GM12878 (cell line): ENCODE results near the gene NECAB3. TPM values are rescaled to one million over a fixed set of nuclear protein-coding genes. Genes with fewer than 3 reads are reported as not detected.

Source experiments
- ATAC-seq: fragments of 200-7000 bp; cut with Tn5 transposase; 3 replicates; pipeline ENCODE4 v1.9.1; 2020; ENCODE audit warnings: mild to moderate bottlenecking, moderate library complexity
- Bru-seq: library from RNA; stranded (reverse); fragments of 400-500 nt; gene quantifications from one replicate; lab custom pipeline; 2021; lab: Mats Ljungman, UMichigan
- BruChase-seq, 2 experiments: library from RNA; stranded (reverse); fragments of 400-500 nt; gene quantifications; one replicate each; lab custom pipeline; 2021; lab: Mats Ljungman, UMichigan
- BruUV-seq: library from RNA; stranded (reverse); fragments of 400-500 nt; replicated peaks from 2 replicates; lab custom pipeline; 2021; lab: Mats Ljungman, UMichigan
- CTCF ChIA-PET: fragments of 300-600 bp; sonication (Branson Sonifier 250); formaldehyde crosslinking; extraction: SDS; loops from one replicate; lab custom pipeline; 2021; ENCODE audit warnings: inconsistent platforms; lab: Yijun Ruan, JAX
- POLR2A ChIA-PET: fragments of 350-600 bp; formaldehyde crosslinking; extraction: SDS; loops from one replicate; lab custom pipeline; 2021; ENCODE audit warnings: inconsistent platforms; lab: Charles Lee
- RAD21 ChIA-PET: fragments of 300-600 bp; sonication (Branson Sonifier 250); formaldehyde crosslinking; loops from one replicate; lab custom pipeline; 2023; ENCODE audit warnings: antibody characterized with exemption; ENCODE audit not compliant: unreplicated experiment; lab: Charles Lee
- SMC1A ChIA-PET: fragments of 300-600 bp; sonication (Branson Sonifier 250); formaldehyde crosslinking; loops from one replicate; lab custom pipeline; 2023; ENCODE audit not compliant: unreplicated experiment, uncharacterized antibody; lab: Charles Lee
- DNase-seq: peaks from one replicate; pipeline ENCODE4 v3.0.0-alpha.2; 2011; ENCODE audit warnings: low read depth, low spot score
- FAIRE-seq: peaks from 3 replicates; lab custom pipeline; 2011; peaks lifted over from hg19 to GRCh38; lab: Jason Lieb, UNC
- H2AFZ ChIP-seq: 2 replicates; pipeline ENCODE4 v1.6.0; 2011; ENCODE audit warnings: low read depth, low read length, control low read depth; ENCODE audit not compliant: control insufficient read depth
- H3K27ac ChIP-seq: 2 replicates; pipeline ENCODE4 v1.5.1; 2011; ENCODE audit warnings: control low read depth; ENCODE audit not compliant: control insufficient read depth, insufficient read depth
- H3K27me3 ChIP-seq, 2 experiments: replicated peaks in 1 of 2; 2 replicates each; pipeline versions ENCODE4 v1.6.0 to v1.6.1; 2011; ENCODE audit warnings: low read length in 1 of 2; ENCODE audit not compliant: control insufficient read depth in 2 of 2, insufficient read depth in 2 of 2
- H3K36me3 ChIP-seq, 2 experiments: 2 replicates each; pipeline ENCODE4 v1.5.1; 2011; ENCODE audit warnings: low read length in 1 of 2; ENCODE audit not compliant: control insufficient read depth in 2 of 2, insufficient read depth in 2 of 2
- H3K4me1 ChIP-seq: 2 replicates; pipeline ENCODE4 v1.6.1; 2011; ENCODE audit warnings: mild to moderate bottlenecking, low read length, moderate library complexity, mixed read lengths; ENCODE audit not compliant: control insufficient read depth, insufficient read depth
- H3K4me2 ChIP-seq: 2 replicates; pipeline ENCODE4 v1.6.0; 2011; ENCODE audit warnings: control low read depth; ENCODE audit not compliant: control insufficient read depth, insufficient read depth
- H3K4me3 ChIP-seq: fragments of 200-600 bp; sonication (generic); 2 replicates; pipeline ENCODE4 v1.5.1; 2016
- H3K79me2 ChIP-seq: 2 replicates; pipeline ENCODE4 v1.6.0; 2011; ENCODE audit warnings: low read length; ENCODE audit not compliant: control insufficient read depth, insufficient read depth
- H3K9ac ChIP-seq: 2 replicates; pipeline ENCODE4 v1.8.0; 2011; ENCODE audit warnings: low read length, control low read depth, mixed read lengths; ENCODE audit not compliant: control insufficient read depth, insufficient read depth
- H3K9me3 ChIP-seq: replicated peaks from 3 replicates; pipeline ENCODE4 v1.5.1; 2011; ENCODE audit warnings: mild to moderate bottlenecking, low read length; ENCODE audit not compliant: control insufficient read depth, insufficient read depth
- H4K20me1 ChIP-seq: 2 replicates; pipeline ENCODE4 v1.6.0; 2011; ENCODE audit not compliant: control insufficient read depth, insufficient read depth
- IKZF1 ChIP-seq: fragments of 450-650 bp; conservative IDR thresholded peaks from 2 replicates; pipeline ENCODE4 v1.6.1; 2017; ENCODE audit warnings: antibody characterized with exemption, mild to moderate bottlenecking
- RUNX3 ChIP-seq: IDR thresholded peaks from 2 replicates; pipeline ENCODE4 v1.6.1; 2012; ENCODE audit warnings: low read length, inconsistent platforms
- ZNF217 ChIP-seq: fragments of 450-650 bp; IDR thresholded peaks from 2 replicates; pipeline ENCODE4 v1.6.1; 2017; ENCODE audit warnings: antibody characterized with exemption, mild to moderate bottlenecking
- WGBS: methylation state at CpG from one replicate; pipeline ENCODE4 v1.1.6; 2016; ENCODE audit warnings: low lambda C conversion rate; ENCODE audit not compliant: insufficient replicate concordance, insufficient coverage; ENCODE audit errors: missing lambda C conversion rate; 5-methylcytosine and 5-hydroxymethylcytosine counted together
- in situ Hi-C: fragments of 300-500 bp; cut with MboI; formaldehyde crosslinking; loops from 9 replicates; pipeline ENCODE4 v1.14.3; 2018; ENCODE audit warnings: mixed read lengths
- intact Hi-C: fragments of 100-400 bp; cut with micrococcal nuclease; formaldehyde crosslinking; loops from one replicate; pipeline ENCODE4 v1.14.2; 2022; ENCODE audit not compliant: unreplicated experiment
- long read RNA-seq, 2 experiments: library from polyadenylated mRNA; unstranded; transcript quantifications; one replicate each; pipeline ENCODE4 v2.0.0, GENCODE V29; 2019 to 2020
- polyA minus RNA-seq, 3 experiments: library from RNA; depleted of rRNA, polyadenylated mRNA; stranded (reverse); fragments of >200 nt; gene quantifications; 2 replicates each; pipeline ENCODE4 v1.2.3, GENCODE V29; 2011
- polyA plus RNA-seq, 11 experiments: library from polyadenylated mRNA; depleted of rRNA in 4 of 11; unstranded in 6 of 11; stranded (reverse) in 5 of 11; fragments of >200 nt; fragmentation: Nextera tagmentation in 4 of 11; fragmentation: Illumina TruSeq in 1 of 11; extraction: Ambion mirVana in 4 of 11; extraction: Trizol in 1 of 11; gene quantifications; 1 replicate in 1 of 11; 2 replicates in 10 of 11; pipeline versions ENCODE4 v1.2.1 to v1.2.3, GENCODE V29; 2011 to 2016; ENCODE audit warnings: inconsistent platforms in 2 of 11, missing spikeins in 2 of 11, low read depth in 1 of 11
- total RNA-seq, 4 experiments: library from RNA; depleted of rRNA in 3 of 4; stranded (reverse); fragments of >200 nt in 3 of 4; fragmentation: Illumina TruSeq in 1 of 4; extraction: Trizol in 1 of 4; gene quantifications; 2 replicates each; pipeline versions ENCODE4 v1.2.1 to v1.2.3, GENCODE V29; 2013 to 2021
- TF ChIP-seq, protein P1 (sequence below): fragments of 450-650 bp; IDR thresholded peaks from 2 replicates; pipeline ENCODE4 v1.6.1; 2018; ENCODE audit warnings: mild to moderate bottlenecking, low read depth, moderate library complexity; ENCODE audit not compliant: partially characterized antibody
- TF ChIP-seq, protein P2 (sequence below): fragments of 450-650 bp; IDR thresholded peaks from 2 replicates; pipeline ENCODE4 v1.6.1; 2017; ENCODE audit warnings: mild to moderate bottlenecking, moderate library complexity

The NECAB3 gene, protein sequence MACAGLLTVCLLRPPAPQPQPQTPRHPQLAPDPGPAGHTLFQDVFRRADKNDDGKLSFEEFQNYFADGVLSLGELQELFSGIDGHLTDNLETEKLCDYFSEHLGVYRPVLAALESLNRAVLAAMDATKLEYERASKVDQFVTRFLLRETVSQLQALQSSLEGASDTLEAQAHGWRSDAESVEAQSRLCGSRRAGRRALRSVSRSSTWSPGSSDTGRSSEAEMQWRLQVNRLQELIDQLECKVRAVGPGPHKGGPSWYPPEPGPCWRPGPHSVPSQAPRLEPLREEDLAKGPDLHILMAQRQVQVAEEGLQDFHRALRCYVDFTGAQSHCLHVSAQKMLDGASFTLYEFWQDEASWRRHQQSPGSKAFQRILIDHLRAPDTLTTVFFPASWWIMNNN
- 19.3 and 24.9 TPM in 2 replicates for total RNA-seq (2013; cell fraction: nucleolus; rRNA removed)
- 14.3 and 15.6 TPM in 2 replicates for total RNA-seq (2014; rRNA removed)
- 7.3 and 7.6 TPM in 2 replicates for total RNA-seq (2014; rRNA removed; fragmentation: Illumina TruSeq; extraction: Trizol)
- total RNA-seq (2021) = 13.6 and 14.2 TPM in 2 replicates
- polyA plus RNA-seq (2011; ENCODE audit: low read depth) = 1.4 TPM
- polyA plus RNA-seq (2011; rRNA removed) = 2.1 and 3.6 TPM in 2 replicates
- polyA plus RNA-seq (2011; cell fraction: cytosol; rRNA removed) = 5.9 and 8.1 TPM in 2 replicates
- polyA plus RNA-seq (2011; cell fraction: nucleus; rRNA removed) = 30.0 and 35.4 TPM in 2 replicates
- polyA plus RNA-seq (2012) = 5.9 and 6.9 TPM in 2 replicates
- polyA plus RNA-seq (2014; fragmentation: Illumina TruSeq; extraction: Trizol) = 3.4 and 4.6 TPM in 2 replicates
- polyA plus RNA-seq (2014; fragmentation: Nextera tagmentation; extraction: Ambion mirVana) = 1 to 10 TPM in 1 of 2 experiments, under 1 TPM in 1; 0.21 to 1.3 TPM
- polyA plus RNA-seq (2014; rRNA removed) = 14.5 and 17.0 TPM in 2 replicates
- 1 to 10 TPM; 7.0 to 8.5 TPM for polyA plus RNA-seq (2016; fragmentation: Nextera tagmentation; extraction: Ambion mirVana)
- polyA minus RNA-seq (2011; rRNA and poly(A)+ RNA removed) = 2.5 and 8.5 TPM in 2 replicates
- polyA minus RNA-seq (2011; cell fraction: cytosol; rRNA and poly(A)+ RNA removed) = 3.2 and 5.5 TPM in 2 replicates
- 8.0 and 9.9 TPM in 2 replicates for polyA minus RNA-seq (2011; cell fraction: nucleus; rRNA and poly(A)+ RNA removed)
- Bru-seq, nascent RNA = percentile 51 among the genes with signal in this experiment
- percentile 43 among the genes with signal in this experiment for BruChase-seq, experiment 1, labeled RNA remaining after a 6-hour chase
- BruChase-seq, experiment 2, labeled RNA remaining after a 2-hour chase = percentile 44 among the genes with signal in this experiment
- long read RNA-seq, experiment 1, partial matches to known transcripts = 0 of 2 reads
- long read RNA-seq, experiment 1, other reads (novel, unspliced or antisense) = 2 of 2 reads
- long read RNA-seq, experiment 2 = 0 reads

DNA sequence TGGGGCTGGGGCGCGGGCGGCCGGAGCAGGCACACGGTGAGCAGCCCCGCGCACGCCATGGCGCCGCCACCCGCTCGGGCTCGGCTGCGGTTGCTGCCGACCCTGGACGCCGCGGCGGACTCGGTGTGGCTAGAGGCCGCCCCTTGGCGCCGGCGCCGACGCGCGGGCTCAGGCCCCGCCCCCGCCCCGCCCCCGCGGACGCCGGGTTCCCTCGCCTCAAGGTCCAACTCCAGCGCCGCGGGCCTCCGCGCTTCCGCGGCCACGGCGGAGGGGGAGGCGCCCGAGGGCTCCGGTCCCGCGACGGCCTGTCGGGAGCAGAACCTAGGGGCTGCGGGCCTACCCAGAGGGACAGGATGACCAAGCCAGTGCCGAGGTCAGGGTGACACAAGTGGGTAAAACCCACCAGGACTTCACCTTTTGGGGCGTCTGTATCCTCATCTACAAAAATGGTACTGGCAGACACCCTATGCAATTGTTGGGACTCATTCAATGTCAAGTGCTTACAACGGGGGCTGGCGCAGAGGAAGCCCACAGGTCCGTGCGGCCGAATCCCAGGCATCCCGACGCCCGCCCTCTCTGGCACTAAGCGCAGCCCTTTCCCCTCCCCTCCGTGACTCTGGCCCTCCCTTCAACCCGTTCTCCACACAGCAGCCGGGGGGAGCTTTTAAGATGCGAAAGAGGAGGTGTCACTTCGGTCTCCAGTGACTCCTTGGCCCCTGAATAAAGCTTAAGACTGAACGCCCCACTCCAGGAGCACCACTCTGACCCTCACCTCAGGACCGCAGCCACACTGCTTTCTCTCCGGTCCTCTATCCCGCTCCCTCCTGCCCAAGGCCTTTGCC, at the start of gene NECAB3:
Gene NECAB3, minus strand, starts transcription at position 135 of the 842 bp plus-strand sequence. Its CDS starts 76 bp downstream, at position 59.
- Histone ChIP-seq H3K36me3 (peaks cover 0 to 1% of the 10 kb centered on the region in 2 experiments; a peak in 3 of 4 replicates), H2AFZ (peak within 1 kb of the TSS; percentile 82), H3K4me1 (peaks cover 14% of the 10 kb centered on the region), H3K27me3 (no peaks in the 10 kb centered on the region), H3K9me3 (no peaks in the 10 kb centered on the region), H3K79me2 (no peaks in the 10 kb centered on the region), H4K20me1 (no peaks in the 10 kb centered on the region), H3K4me2 (peak within 1 kb of the TSS; percentile 64), H3K9ac (peak within 1 kb of the TSS; percentile 61), H3K4me3 (peak within 1 kb of the TSS; percentile 79), H3K27ac (peak within 1 kb of the TSS; percentile 46; the same call in 1 of the 2 replicates)
- FAIRE-seq (no peak), DNase-seq (no peak), ATAC-seq (peak; percentile 90)
- POLR2A ChIA-PET = no interaction called here
- intact Hi-C loops (no loop called here), in situ Hi-C loops (no loop called here)
- SMC1A ChIA-PET = interaction anchor here (1.4 kb wide), 1 partner anchor 14 kb away, joined by 5 read pairs; no protein-coding TSS in a partner anchor
- 17% methylated on average over 68 of the region's 73 CpGs for WGBS
- CTCF ChIA-PET = interaction anchor here (0.7 to 0.8 kb wide), 2 partner anchors 8 to 217 kb away, joined by 3 read pairs; partner anchors contain the start of gene ACTL10
- RAD21 ChIA-PET = interaction anchor here (2.2 kb wide), 1 partner anchor 8 kb away, joined by 6 read pairs; the partner anchor contains the start of gene ACTL10
- no TSS peak for BruUV-seq
- TF ChIP-seq, protein P1, sequence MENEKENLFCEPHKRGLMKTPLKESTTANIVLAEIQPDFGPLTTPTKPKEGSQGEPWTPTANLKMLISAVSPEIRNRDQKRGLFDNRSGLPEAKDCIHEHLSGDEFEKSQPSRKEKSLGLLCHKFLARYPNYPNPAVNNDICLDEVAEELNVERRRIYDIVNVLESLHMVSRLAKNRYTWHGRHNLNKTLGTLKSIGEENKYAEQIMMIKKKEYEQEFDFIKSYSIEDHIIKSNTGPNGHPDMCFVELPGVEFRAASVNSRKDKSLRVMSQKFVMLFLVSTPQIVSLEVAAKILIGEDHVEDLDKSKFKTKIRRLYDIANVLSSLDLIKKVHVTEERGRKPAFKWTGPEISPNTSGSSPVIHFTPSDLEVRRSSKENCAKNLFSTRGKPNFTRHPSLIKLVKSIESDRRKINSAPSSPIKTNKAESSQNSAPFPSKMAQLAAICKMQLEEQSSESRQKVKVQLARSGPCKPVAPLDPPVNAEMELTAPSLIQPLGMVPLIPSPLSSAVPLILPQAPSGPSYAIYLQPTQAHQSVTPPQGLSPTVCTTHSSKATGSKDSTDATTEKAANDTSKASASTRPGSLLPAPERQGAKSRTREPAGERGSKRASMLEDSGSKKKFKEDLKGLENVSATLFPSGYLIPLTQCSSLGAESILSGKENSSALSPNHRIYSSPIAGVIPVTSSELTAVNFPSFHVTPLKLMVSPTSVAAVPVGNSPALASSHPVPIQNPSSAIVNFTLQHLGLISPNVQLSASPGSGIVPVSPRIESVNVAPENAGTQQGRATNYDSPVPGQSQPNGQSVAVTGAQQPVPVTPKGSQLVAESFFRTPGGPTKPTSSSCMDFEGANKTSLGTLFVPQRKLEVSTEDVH = no peak
- peak; percentile 29; the same call in 1 of the 2 replicates for TF ChIP-seq RUNX3
- TF ChIP-seq IKZF1 = peak; percentile 47
- TF ChIP-seq, protein P2, sequence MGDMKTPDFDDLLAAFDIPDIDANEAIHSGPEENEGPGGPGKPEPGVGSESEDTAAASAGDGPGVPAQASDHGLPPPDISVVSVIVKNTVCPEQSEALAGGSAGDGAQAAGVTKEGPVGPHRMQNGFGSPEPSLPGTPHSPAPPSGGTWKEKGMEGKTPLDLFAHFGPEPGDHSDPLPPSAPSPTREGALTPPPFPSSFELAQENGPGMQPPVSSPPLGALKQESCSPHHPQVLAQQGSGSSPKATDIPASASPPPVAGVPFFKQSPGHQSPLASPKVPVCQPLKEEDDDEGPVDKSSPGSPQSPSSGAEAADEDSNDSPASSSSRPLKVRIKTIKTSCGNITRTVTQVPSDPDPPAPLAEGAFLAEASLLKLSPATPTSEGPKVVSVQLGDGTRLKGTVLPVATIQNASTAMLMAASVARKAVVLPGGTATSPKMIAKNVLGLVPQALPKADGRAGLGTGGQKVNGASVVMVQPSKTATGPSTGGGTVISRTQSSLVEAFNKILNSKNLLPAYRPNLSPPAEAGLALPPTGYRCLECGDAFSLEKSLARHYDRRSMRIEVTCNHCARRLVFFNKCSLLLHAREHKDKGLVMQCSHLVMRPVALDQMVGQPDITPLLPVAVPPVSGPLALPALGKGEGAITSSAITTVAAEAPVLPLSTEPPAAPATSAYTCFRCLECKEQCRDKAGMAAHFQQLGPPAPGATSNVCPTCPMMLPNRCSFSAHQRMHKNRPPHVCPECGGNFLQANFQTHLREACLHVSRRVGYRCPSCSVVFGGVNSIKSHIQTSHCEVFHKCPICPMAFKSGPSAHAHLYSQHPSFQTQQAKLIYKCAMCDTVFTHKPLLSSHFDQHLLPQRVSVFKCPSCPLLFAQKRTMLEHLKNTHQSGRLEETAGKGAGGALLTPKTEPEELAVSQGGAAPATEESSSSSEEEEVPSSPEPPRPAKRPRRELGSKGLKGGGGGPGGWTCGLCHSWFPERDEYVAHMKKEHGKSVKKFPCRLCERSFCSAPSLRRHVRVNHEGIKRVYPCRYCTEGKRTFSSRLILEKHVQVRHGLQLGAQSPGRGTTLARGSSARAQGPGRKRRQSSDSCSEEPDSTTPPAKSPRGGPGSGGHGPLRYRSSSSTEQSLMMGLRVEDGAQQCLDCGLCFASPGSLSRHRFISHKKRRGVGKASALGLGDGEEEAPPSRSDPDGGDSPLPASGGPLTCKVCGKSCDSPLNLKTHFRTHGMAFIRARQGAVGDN = 0 out of 2 replicates have a peak, but pooled peaks have one; percentile 53
- no peak for TF ChIP-seq ZNF217
